HepG2 (cell line): Measurements from ENCODE around the gene CD163. TPM values are rescaled to one million over a fixed set of nuclear protein-coding genes. Genes with fewer than 3 reads are reported as not detected.
"Not testable (repeated sequence)": the region's sequence is repeated elsewhere in the genome, so short reads cannot be mapped to it uniquely, and the experiment has no call there.

ENCODE experiments used
- ATAC-seq: fragments of 200-7000 bp; cut with Tn5 transposase; 3 replicates; pipeline ENCODE4 v1.9.1; 2020; ENCODE audit warnings: mild to moderate bottlenecking, moderate library complexity
- BruUV-seq: library from RNA; stranded (reverse); fragments of 400-500 nt; replicated peaks from 2 replicates; lab custom pipeline; 2021; lab: Mats Ljungman, UMichigan
- CTCF ChIA-PET: fragments of 300-600 bp; formaldehyde crosslinking; extraction: SDS; loops from one replicate; lab custom pipeline; 2021; ENCODE audit warnings: low total read pairs, inconsistent platforms, low intra/inter-chr PET ratio; lab: Yijun Ruan, JAX
- POLR2A ChIA-PET: fragments of 350-600 bp; sonication (Branson Sonifier 250); formaldehyde crosslinking; loops from one replicate; lab custom pipeline; 2020; ENCODE audit warnings: antibody characterized with exemption, inconsistent platforms; lab: Yijun Ruan, JAX
- DNase-seq: peaks from one replicate; pipeline ENCODE4 v3.0.0-alpha.2; 2015; ENCODE audit warnings: low spot score
- FAIRE-seq: peaks from 3 replicates; lab custom pipeline; 2011; peaks lifted over from hg19 to GRCh38; lab: Jason Lieb, UNC
- H2AFZ ChIP-seq: one replicate; pipeline ENCODE4 v1.6.1; 2011; ENCODE audit warnings: low read length, inconsistent platforms
- H3K27ac ChIP-seq: fragments of 300-600 bp; 3 replicates; pipeline ENCODE4 v1.8.0; 2011; ENCODE audit warnings: mixed run types, mild to moderate bottlenecking, mixed read lengths, low read length, inconsistent platforms; ENCODE audit not compliant: insufficient read depth; ENCODE audit errors: extremely low read length
- H3K27me3 ChIP-seq, 2 experiments: fragments of 200-600 bp in 1 of 2; 2 replicates in 1 of 2; 3 replicates in 1 of 2; pipeline versions ENCODE4 v1.6.0 to v1.8.0; 2011; ENCODE audit warnings: low read length in 2 of 2, mild to moderate bottlenecking in 2 of 2, moderate library complexity in 2 of 2, inconsistent platforms in 1 of 2; ENCODE audit not compliant: insufficient read depth in 2 of 2, control insufficient read depth in 1 of 2
- H3K36me3 ChIP-seq, 2 experiments: fragments of 200-600 bp in 1 of 2; replicated peaks in 1 of 2; 2 replicates in 1 of 2; 3 replicates in 1 of 2; pipeline versions ENCODE4 v1.5.1 to v1.8.0; 2011; ENCODE audit warnings: low read length in 2 of 2, inconsistent platforms in 1 of 2; ENCODE audit not compliant: insufficient read depth in 2 of 2, control insufficient read depth in 1 of 2
- H3K4me1 ChIP-seq: 2 replicates; pipeline ENCODE4 v1.5.1; 2012; ENCODE audit warnings: low read length, inconsistent platforms; ENCODE audit not compliant: insufficient read depth
- H3K4me2 ChIP-seq: 2 replicates; pipeline ENCODE4 v1.6.0; 2011; ENCODE audit warnings: low read depth, low read length, inconsistent platforms
- H3K4me3 ChIP-seq, 3 experiments: fragments of 200-600 bp in 1 of 3; sonication (generic), shearing (Covaris generic) in 1 of 3; replicated peaks in 1 of 3; 2 replicates each; pipeline ENCODE4 v1.5.1; 2011 to 2016; ENCODE audit warnings: low read length in 3 of 3, inconsistent platforms in 2 of 3, low read depth in 2 of 3, mild to moderate bottlenecking in 2 of 3, control low read depth in 1 of 3, mixed read lengths in 1 of 3; ENCODE audit not compliant: insufficient read depth in 1 of 3
- H3K79me2 ChIP-seq: one replicate; pipeline ENCODE4 v1.6.1; 2011; ENCODE audit warnings: low read length, inconsistent platforms; ENCODE audit not compliant: insufficient read depth
- H3K9ac ChIP-seq: 2 replicates; pipeline ENCODE4 v1.6.0; 2011; ENCODE audit warnings: mild to moderate bottlenecking, low read depth, low read length, inconsistent platforms; ENCODE audit not compliant: insufficient read depth
- H3K9me3 ChIP-seq: 2 replicates; pipeline ENCODE4 v1.5.1; 2012; ENCODE audit warnings: mild to moderate bottlenecking, low read length
- H4K20me1 ChIP-seq: 2 replicates; pipeline ENCODE4 v1.6.0; 2011; ENCODE audit warnings: inconsistent platforms, mild to moderate bottlenecking, low read length, moderate library complexity; ENCODE audit not compliant: insufficient read depth
- FOXP1 ChIP-seq, 2 experiments: fragments of 450-650 bp in 1 of 2; IDR thresholded peaks; 2 replicates each; pipeline ENCODE4 v1.6.1; 2017 to 2018; ENCODE audit warnings: antibody characterized with exemption in 1 of 2
- HNRNPLL ChIP-seq: fragments of 200-400 bp; formaldehyde crosslinking; IDR thresholded peaks from 2 replicates; pipeline ENCODE4 v1.6.1; 2017; ENCODE audit warnings: mild to moderate bottlenecking, low read depth, low read length; ENCODE audit not compliant: poor library complexity, severe bottlenecking
- ZNF552 ChIP-seq: sonication (generic); formaldehyde crosslinking; IDR thresholded peaks from 2 replicates; pipeline ENCODE4 v1.9.0; 2022; ENCODE audit warnings: missing genetic modification reagents, mild to moderate bottlenecking, borderline replicate concordance
- ZNF776 ChIP-seq: sonication (generic); formaldehyde crosslinking; IDR thresholded peaks from 2 replicates; pipeline ENCODE4 v1.4.0; 2020; ENCODE audit warnings: mild to moderate bottlenecking, missing genetic modification reagents
- WGBS: methylation state at CpG from one replicate; pipeline ENCODE4 v1.1.6; 2017; ENCODE audit warnings: low lambda C conversion rate; 5-methylcytosine and 5-hydroxymethylcytosine counted together
- in situ Hi-C: cut with HindIII; loops from 2 replicates; pipeline ENCODE4 v1.10.0; 2017; ENCODE audit warnings: low pct_unique_long_range_greater_than_20kb; ENCODE audit not compliant: extremely low pct_ligation_motif_present
- intact Hi-C: fragments of 100-400 bp; cut with micrococcal nuclease; formaldehyde crosslinking; loops from one replicate; pipeline ENCODE4 v1.10.0; 2022; ENCODE audit not compliant: unreplicated experiment
- polyA plus RNA-seq, 8 experiments: library from polyadenylated mRNA; depleted of rRNA in 3 of 8; stranded (reverse) in 7 of 8; unstranded in 1 of 8; fragments of >200 nt; fragmentation: Illumina TruSeq in 4 of 8; extraction: Trizol in 4 of 8; gene quantifications; 2 replicates each; pipeline versions ENCODE4 v1.2.1 to v1.2.3, GENCODE V29; 2011 to 2016; ENCODE audit warnings: low read depth in 4 of 8, missing spikeins in 1 of 8, mixed read lengths in 1 of 8; ENCODE audit not compliant: insufficient read depth in 1 of 8
- total RNA-seq, 5 experiments: library from RNA; depleted of rRNA; stranded (reverse); fragments of >200 nt; fragmentation: Illumina TruSeq; extraction: Trizol; gene quantifications; 2 replicates each; pipeline ENCODE4 v1.2.3, GENCODE V29; 2016; ENCODE audit warnings: low read depth in 1 of 5
- TF ChIP-seq, protein P1 (sequence below): sonication (generic); formaldehyde crosslinking; IDR thresholded peaks from 2 replicates; pipeline ENCODE4 v1.5.1; 2020; ENCODE audit warnings: missing genetic modification reagents, mild to moderate bottlenecking, borderline replicate concordance
- TF ChIP-seq, protein P2 (sequence below): sonication (generic); formaldehyde crosslinking; IDR thresholded peaks from 2 replicates; pipeline ENCODE4 v1.5.1; 2020; ENCODE audit warnings: mild to moderate bottlenecking, missing genetic modification reagents, moderate library complexity
- TF ChIP-seq, protein P3 (sequence below): sonication (generic); formaldehyde crosslinking; IDR thresholded peaks from 2 replicates; pipeline ENCODE4 v1.9.0; 2021; ENCODE audit warnings: missing genetic modification reagents, borderline replicate concordance
- TF ChIP-seq, protein P4 (sequence below): sonication (generic); formaldehyde crosslinking; conservative IDR thresholded peaks from 2 replicates; pipeline ENCODE4 v1.4.0; 2020; ENCODE audit warnings: mild to moderate bottlenecking, missing genetic modification reagents, moderate library complexity

CD163 gene
- total and polyA plus RNA-seq, 2 of the 13 experiments (the other 11 are each of a cell fraction or from before 2014, with no cell fraction given), result not detected

DNA sequence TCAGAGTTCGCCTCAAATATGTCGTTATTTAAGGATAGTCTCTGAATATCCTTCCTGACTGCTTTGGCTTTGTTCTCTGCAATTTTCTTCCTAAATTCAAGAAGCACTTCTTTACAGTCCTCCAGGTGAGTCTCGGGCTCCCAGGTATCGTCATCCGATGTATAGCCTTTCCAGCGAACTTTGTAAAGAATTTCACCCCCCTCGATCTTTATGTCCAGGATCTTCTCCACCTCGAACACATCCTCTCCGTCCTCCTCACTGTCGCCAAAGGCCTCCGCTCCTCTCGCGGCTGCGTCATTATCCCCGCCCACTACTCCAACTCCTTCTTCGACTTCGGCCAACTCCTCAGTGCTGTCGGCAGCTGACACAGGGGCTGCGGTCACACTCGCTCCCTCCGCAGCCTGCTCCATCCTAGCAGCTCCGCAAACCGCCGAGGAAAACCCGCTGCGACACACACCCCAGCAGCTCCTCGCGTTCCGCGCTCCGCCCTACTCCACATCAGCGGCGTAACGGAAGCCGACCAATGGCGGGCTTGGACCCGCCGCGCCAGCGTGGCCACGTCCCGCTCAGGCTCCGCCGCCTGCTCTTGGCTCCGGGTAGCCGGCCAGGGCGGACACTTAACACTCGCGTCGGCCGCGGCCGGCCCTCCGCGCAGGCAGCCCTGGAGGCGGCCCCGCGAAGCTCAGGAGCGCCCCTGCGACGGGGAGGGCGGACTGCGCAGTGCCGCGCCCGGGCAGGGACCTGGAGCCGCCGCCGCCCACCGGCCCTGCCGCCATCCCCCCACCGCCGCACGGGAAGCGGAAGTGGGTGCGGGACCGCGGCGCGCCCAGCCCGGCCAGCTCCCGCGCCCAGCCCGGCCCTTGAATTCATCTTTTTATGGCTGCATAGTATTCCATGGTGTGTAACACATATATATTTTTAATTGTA lies 63.7 kb downstream of the CD163 start (continued):
- TF ChIP-seq ZNF776 (CRISPR knock-in tag) (no peak), HNRNPLL (no peak), FOXP1 (IDR thresholded peaks at IDR 0.05) (no peak), FOXP1 (CRISPR knock-in tag; IDR thresholded peaks at IDR 0.05) (no peak), ZNF552 (CRISPR knock-in tag) (no peak)
- TF ChIP-seq, protein P1, sequence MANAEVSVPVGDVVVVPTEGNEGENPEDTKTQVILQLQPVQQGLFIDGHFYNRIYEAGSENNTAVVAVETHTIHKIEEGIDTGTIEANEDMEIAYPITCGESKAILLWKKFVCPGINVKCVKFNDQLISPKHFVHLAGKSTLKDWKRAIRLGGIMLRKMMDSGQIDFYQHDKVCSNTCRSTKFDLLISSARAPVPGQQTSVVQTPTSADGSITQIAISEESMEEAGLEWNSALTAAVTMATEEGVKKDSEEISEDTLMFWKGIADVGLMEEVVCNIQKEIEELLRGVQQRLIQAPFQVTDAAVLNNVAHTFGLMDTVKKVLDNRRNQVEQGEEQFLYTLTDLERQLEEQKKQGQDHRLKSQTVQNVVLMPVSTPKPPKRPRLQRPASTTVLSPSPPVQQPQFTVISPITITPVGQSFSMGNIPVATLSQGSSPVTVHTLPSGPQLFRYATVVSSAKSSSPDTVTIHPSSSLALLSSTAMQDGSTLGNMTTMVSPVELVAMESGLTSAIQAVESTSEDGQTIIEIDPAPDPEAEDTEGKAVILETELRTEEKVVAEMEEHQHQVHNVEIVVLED, result no peak
- TF ChIP-seq, protein P2, sequence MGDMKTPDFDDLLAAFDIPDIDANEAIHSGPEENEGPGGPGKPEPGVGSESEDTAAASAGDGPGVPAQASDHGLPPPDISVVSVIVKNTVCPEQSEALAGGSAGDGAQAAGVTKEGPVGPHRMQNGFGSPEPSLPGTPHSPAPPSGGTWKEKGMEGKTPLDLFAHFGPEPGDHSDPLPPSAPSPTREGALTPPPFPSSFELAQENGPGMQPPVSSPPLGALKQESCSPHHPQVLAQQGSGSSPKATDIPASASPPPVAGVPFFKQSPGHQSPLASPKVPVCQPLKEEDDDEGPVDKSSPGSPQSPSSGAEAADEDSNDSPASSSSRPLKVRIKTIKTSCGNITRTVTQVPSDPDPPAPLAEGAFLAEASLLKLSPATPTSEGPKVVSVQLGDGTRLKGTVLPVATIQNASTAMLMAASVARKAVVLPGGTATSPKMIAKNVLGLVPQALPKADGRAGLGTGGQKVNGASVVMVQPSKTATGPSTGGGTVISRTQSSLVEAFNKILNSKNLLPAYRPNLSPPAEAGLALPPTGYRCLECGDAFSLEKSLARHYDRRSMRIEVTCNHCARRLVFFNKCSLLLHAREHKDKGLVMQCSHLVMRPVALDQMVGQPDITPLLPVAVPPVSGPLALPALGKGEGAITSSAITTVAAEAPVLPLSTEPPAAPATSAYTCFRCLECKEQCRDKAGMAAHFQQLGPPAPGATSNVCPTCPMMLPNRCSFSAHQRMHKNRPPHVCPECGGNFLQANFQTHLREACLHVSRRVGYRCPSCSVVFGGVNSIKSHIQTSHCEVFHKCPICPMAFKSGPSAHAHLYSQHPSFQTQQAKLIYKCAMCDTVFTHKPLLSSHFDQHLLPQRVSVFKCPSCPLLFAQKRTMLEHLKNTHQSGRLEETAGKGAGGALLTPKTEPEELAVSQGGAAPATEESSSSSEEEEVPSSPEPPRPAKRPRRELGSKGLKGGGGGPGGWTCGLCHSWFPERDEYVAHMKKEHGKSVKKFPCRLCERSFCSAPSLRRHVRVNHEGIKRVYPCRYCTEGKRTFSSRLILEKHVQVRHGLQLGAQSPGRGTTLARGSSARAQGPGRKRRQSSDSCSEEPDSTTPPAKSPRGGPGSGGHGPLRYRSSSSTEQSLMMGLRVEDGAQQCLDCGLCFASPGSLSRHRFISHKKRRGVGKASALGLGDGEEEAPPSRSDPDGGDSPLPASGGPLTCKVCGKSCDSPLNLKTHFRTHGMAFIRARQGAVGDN (CRISPR knock-in tag), result no peak
- TF ChIP-seq, protein P3, sequence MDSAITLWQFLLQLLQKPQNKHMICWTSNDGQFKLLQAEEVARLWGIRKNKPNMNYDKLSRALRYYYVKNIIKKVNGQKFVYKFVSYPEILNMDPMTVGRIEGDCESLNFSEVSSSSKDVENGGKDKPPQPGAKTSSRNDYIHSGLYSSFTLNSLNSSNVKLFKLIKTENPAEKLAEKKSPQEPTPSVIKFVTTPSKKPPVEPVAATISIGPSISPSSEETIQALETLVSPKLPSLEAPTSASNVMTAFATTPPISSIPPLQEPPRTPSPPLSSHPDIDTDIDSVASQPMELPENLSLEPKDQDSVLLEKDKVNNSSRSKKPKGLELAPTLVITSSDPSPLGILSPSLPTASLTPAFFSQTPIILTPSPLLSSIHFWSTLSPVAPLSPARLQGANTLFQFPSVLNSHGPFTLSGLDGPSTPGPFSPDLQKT (CRISPR knock-in tag), result no peak
- TF ChIP-seq, protein P4, sequence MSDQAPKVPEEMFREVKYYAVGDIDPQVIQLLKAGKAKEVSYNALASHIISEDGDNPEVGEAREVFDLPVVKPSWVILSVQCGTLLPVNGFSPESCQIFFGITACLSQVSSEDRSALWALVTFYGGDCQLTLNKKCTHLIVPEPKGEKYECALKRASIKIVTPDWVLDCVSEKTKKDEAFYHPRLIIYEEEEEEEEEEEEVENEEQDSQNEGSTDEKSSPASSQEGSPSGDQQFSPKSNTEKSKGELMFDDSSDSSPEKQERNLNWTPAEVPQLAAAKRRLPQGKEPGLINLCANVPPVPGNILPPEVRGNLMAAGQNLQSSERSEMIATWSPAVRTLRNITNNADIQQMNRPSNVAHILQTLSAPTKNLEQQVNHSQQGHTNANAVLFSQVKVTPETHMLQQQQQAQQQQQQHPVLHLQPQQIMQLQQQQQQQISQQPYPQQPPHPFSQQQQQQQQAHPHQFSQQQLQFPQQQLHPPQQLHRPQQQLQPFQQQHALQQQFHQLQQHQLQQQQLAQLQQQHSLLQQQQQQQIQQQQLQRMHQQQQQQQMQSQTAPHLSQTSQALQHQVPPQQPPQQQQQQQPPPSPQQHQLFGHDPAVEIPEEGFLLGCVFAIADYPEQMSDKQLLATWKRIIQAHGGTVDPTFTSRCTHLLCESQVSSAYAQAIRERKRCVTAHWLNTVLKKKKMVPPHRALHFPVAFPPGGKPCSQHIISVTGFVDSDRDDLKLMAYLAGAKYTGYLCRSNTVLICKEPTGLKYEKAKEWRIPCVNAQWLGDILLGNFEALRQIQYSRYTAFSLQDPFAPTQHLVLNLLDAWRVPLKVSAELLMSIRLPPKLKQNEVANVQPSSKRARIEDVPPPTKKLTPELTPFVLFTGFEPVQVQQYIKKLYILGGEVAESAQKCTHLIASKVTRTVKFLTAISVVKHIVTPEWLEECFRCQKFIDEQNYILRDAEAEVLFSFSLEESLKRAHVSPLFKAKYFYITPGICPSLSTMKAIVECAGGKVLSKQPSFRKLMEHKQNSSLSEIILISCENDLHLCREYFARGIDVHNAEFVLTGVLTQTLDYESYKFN, result no peak
- TF ChIP-seq, all 625 proteins: peak for 0

DNA sequence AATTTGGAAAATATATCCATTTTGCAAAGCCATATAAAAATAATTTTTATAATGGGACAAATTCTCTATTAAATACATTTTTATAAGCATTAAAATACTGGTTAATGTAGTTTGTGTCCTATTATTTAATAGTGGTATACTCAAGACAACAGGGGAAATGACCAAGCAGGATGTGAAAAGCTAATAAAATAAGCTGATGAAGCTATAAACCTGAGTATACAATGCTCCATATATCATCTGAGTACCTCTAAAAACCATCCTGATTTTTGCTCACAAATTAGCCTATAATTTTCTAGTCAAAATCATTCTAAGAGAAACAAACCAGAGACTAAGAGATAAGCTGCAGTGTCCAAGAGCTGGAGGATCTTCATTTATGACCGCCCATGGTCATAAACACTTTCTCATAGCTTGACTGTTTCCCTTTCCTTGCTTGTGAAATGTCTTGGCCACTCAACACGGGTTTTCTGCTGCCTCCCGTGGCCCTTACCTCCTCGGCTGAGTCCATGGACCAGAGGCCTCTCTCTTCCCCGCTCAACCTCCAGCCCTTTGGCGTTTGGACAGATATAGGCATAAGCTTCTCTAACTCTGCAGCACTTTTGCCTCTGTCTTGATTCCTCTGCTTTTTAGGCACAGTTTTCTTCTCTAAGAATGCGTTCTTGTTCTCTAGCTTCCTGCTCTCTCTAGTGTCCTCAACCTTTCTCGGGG lies 65.1 kb downstream of the CD163 start:
- H4K20me1 ChIP-seq, H3K4me3 ChIP-seq, H3K4me1 ChIP-seq, H3K36me3 ChIP-seq, POLR2A ChIA-PET, BruUV-seq, intact Hi-C loops, H3K9ac ChIP-seq, H3K4me2 ChIP-seq, ATAC-seq, H3K27me3 ChIP-seq, H3K27ac ChIP-seq, H3K9me3 ChIP-seq, DNase-seq, FAIRE-seq, in situ Hi-C loops, CTCF ChIA-PET, H3K79me2 ChIP-seq, H2AFZ ChIP-seq: not testable (repeated sequence)
- WGBS, result 23% methylated on average over 8 of the region's 8 CpGs
